Endodermal cell (in vitro differentiated cells): Measurements from ENCODE around the gene S100A4. TPM values are rescaled to one million over a fixed set of nuclear protein-coding genes. Genes with fewer than 3 reads are reported as not detected.

Experiments
- DNase-seq: peaks from one replicate; pipeline ENCODE4 v3.0.0-alpha.2; 2017
- H3K27ac ChIP-seq: 2 replicates; pipeline ENCODE4 v1.5.1; 2013; ENCODE audit warnings: mild to moderate bottlenecking, low read depth, low read length, moderate library complexity
- H3K27me3 ChIP-seq: 2 replicates; pipeline ENCODE4 v1.6.1; 2013; ENCODE audit warnings: mild to moderate bottlenecking, low read length, moderate library complexity; ENCODE audit not compliant: insufficient read depth, control insufficient read depth, poor library complexity, severe bottlenecking
- H3K36me3 ChIP-seq: 2 replicates; pipeline ENCODE4 v1.7.0; 2013; ENCODE audit warnings: mild to moderate bottlenecking, low read length, moderate library complexity; ENCODE audit not compliant: control insufficient read depth, insufficient read depth
- H3K4me1 ChIP-seq: one replicate; pipeline ENCODE4 v1.7.0; 2013; ENCODE audit warnings: low read length; ENCODE audit not compliant: control insufficient read depth, insufficient read depth
- H3K4me3 ChIP-seq: 2 replicates; pipeline ENCODE4 v1.5.1; 2013; ENCODE audit warnings: mild to moderate bottlenecking, low read length, moderate library complexity
- H3K9ac ChIP-seq: 2 replicates; pipeline ENCODE4 v1.6.1; 2013; ENCODE audit warnings: mild to moderate bottlenecking, low read length, moderate library complexity; ENCODE audit not compliant: poor library complexity, severe bottlenecking; ENCODE audit errors: extremely low read depth
- H3K9me3 ChIP-seq: 2 replicates; pipeline ENCODE4 v1.6.1; 2013; ENCODE audit warnings: mild to moderate bottlenecking, low read length, moderate library complexity; ENCODE audit not compliant: control insufficient read depth
- H3K27ac Mint-ChIP-seq: 2 replicates; pipeline ENCODE4 v1.8.0; 2020; ENCODE audit warnings: mixed read lengths
- H3K27me3 Mint-ChIP-seq: 2 replicates; pipeline ENCODE4 v1.8.0; 2021; ENCODE audit warnings: mild to moderate bottlenecking, mixed read lengths; ENCODE audit not compliant: insufficient read depth
- H3K36me3 Mint-ChIP-seq: 2 replicates; pipeline ENCODE4 v1.8.0; 2020; ENCODE audit warnings: low read depth, mixed read lengths
- H3K4me1 Mint-ChIP-seq: 2 replicates; pipeline ENCODE4 v1.8.0; 2020; ENCODE audit warnings: mixed read lengths
- H3K4me3 Mint-ChIP-seq: 2 replicates; pipeline ENCODE4 v1.8.0; 2020; ENCODE audit warnings: mild to moderate bottlenecking, moderate library complexity, mixed read lengths
- H3K9me3 Mint-ChIP-seq: 2 replicates; pipeline ENCODE4 v1.8.0; 2020; ENCODE audit warnings: mild to moderate bottlenecking, mixed read lengths
- CTCF ChIP-seq: fragments of 200-600 bp; sonication (generic); conservative IDR thresholded peaks from 2 replicates; pipeline ENCODE4 v1.5.0; 2021; ENCODE audit warnings: antibody characterized with exemption, mild to moderate bottlenecking
- WGBS, 2 experiments: methylation state at CpG; one replicate each; pipeline versions ENCODE4 v1.1.5 to v1.1.7; 2013; ENCODE audit warnings: missing lambda C conversion rate in 2 of 2, mixed read lengths in 1 of 2; ENCODE audit not compliant: insufficient coverage in 1 of 2, insufficient read length in 1 of 2; 5-methylcytosine and 5-hydroxymethylcytosine counted together
- total RNA-seq, 2 donors: library from RNA; stranded (reverse); fragmentation: NEBNext Ultra II Directional in 1 of 2; extraction: Animal tissue kit (Norgen Biotek cat#: 25700) in 1 of 2; gene quantifications; 2 replicates in 1 of 2; 3 replicates in 1 of 2; pipeline ENCODE4 v1.2.1, GENCODE V29; 2021

The S100A4 gene
- total RNA-seq, 2 donors from 2014 or later = 4.9 to 6.2 TPM

- no peak for TF ChIP-seq CTCF
- H3K27me3 Mint-ChIP-seq = peaks cover 82% of the 10 kb centered on the region
- H3K9ac ChIP-seq = no peak overlapping the region
- no peak overlapping the region for H3K4me3 ChIP-seq
- H3K27ac ChIP-seq = no peak overlapping the region
- 74 to 89% methylated on average over 4 to 8 of the region's 8 CpGs for WGBS, 2 experiments
- H3K27ac Mint-ChIP-seq = no peak overlapping the region
- H3K4me1 ChIP-seq = peaks cover 3% of the 10 kb centered on the region
- no peak overlapping the region for H3K4me3 Mint-ChIP-seq
- no peak for DNase-seq
- peaks cover 19% of the 10 kb centered on the region for H3K4me1 Mint-ChIP-seq
- H3K9me3 Mint-ChIP-seq = no peaks in the 10 kb centered on the region
- H3K9me3 ChIP-seq = no peaks in the 10 kb centered on the region
- peaks cover 33% of the 10 kb centered on the region for H3K27me3 ChIP-seq
- no peaks in the 10 kb centered on the region for H3K36me3 Mint-ChIP-seq
- no peaks in the 10 kb centered on the region for H3K36me3 ChIP-seq
Measured at GRCh38 chr1:153515504-153516394, 29.9 kb downstream of the S100A4 start.

- Histone ChIP-seq H3K27me3 (peaks cover 33% of the 10 kb centered on the region), H3K9me3 (no peaks in the 10 kb centered on the region), H3K36me3 (no peaks in the 10 kb centered on the region), H3K4me1 (no peaks in the 10 kb centered on the region), H3K9ac (no peak overlapping the region), H3K4me3 (no peak overlapping the region), H3K27ac (no peak overlapping the region)
- no peaks in the 10 kb centered on the region for H3K36me3 Mint-ChIP-seq
- peaks cover 12% of the 10 kb centered on the region for H3K4me1 Mint-ChIP-seq
- peaks cover 75% of the 10 kb centered on the region for H3K27me3 Mint-ChIP-seq
- no peaks in the 10 kb centered on the region for H3K9me3 Mint-ChIP-seq
- no peak for DNase-seq
- no peak overlapping the region for H3K27ac Mint-ChIP-seq
- WGBS, 2 experiments = 86 to 92% methylated on average over 3 to 7 of the region's 7 CpGs
- no peak for TF ChIP-seq CTCF
- H3K4me3 Mint-ChIP-seq = no peak overlapping the region
Measured at GRCh38 chr1:153513666-153514065, 31.9 kb downstream of the S100A4 start.

- Mint-ChIP-seq H3K4me1 (peaks cover 7% of the 10 kb centered on the region), H3K27me3 (peaks cover 76% of the 10 kb centered on the region), H3K9me3 (no peaks in the 10 kb centered on the region), H3K27ac (no peak overlapping the region), H3K4me3 (no peak overlapping the region), H3K36me3 (no peaks in the 10 kb centered on the region)
- no peak overlapping the region for H3K4me3 ChIP-seq
- H3K4me1 ChIP-seq = no peaks in the 10 kb centered on the region
- H3K27ac ChIP-seq = no peak overlapping the region
- H3K27me3 ChIP-seq = peaks cover 33% of the 10 kb centered on the region
- no peaks in the 10 kb centered on the region for H3K9me3 ChIP-seq
- DNase-seq = no peak
- H3K9ac ChIP-seq = no peak overlapping the region
- TF ChIP-seq CTCF = no peak
- H3K36me3 ChIP-seq = no peaks in the 10 kb centered on the region
- 98 to 100% methylated on average over 2 to 3 of the region's 3 CpGs for WGBS, 2 experiments
Measured at GRCh38 chr1:153513023-153513422, 32.6 kb downstream of the S100A4 start.
